OCI-LY3 (cell line): ENCODE measurements around the gene SLC24A4.
"Not testable (repeated sequence)": the region's sequence is repeated elsewhere in the genome, so short reads cannot be mapped to it uniquely, and the experiment has no call there.

Source experiments
- H2AFZ ChIP-seq: fragments of 200-600, 300-600 bp; shearing (Covaris generic); 2 replicates; pipeline ENCODE4 v1.6.0; 2014; ENCODE audit warnings: antibody characterized with exemption, low read depth, low read length
- H3K27ac ChIP-seq: fragments of 200-600, 300-600 bp; sonication (generic); 2 replicates; pipeline ENCODE4 v1.5.1; 2014; ENCODE audit warnings: mild to moderate bottlenecking, low read length, moderate library complexity, mixed read lengths
- H3K27me3 ChIP-seq: fragments of 200-600, 300-600 bp; sonication (generic); 2 replicates; pipeline ENCODE4 v1.6.1; 2014; ENCODE audit warnings: low read depth, low read length, mixed read lengths
- H3K36me3 ChIP-seq: fragments of 200-600, 300-600 bp; sonication (generic); replicated peaks from 2 replicates; pipeline ENCODE3; 2014; ENCODE audit warnings: low read depth, low read length, mixed read lengths
- H3K4me1 ChIP-seq: fragments of 300-600, 200-600 bp; sonication (generic); 2 replicates; pipeline ENCODE4 v1.6.1; 2014; ENCODE audit warnings: low read length, mixed read lengths
- H3K4me2 ChIP-seq: fragments of 200-600, 300-600 bp; sonication (generic); 2 replicates; pipeline ENCODE4 v1.6.1; 2014; ENCODE audit warnings: low read length, mixed read lengths
- H3K4me3 ChIP-seq: fragments of 300-600, 200-600 bp; sonication (generic); 2 replicates; pipeline ENCODE4 v1.5.1; 2014; ENCODE audit warnings: antibody characterized with exemption, mild to moderate bottlenecking, low read length, moderate library complexity
- H3K79me2 ChIP-seq: fragments of 300-600, 200-600 bp; shearing (Covaris generic); 2 replicates; pipeline ENCODE4 v1.6.1; 2014; ENCODE audit warnings: mild to moderate bottlenecking, low read length, mixed read lengths
- H3K9ac ChIP-seq: fragments of 300-600, 200-600 bp; shearing (Covaris generic); 2 replicates; pipeline ENCODE4 v1.6.0; 2014; ENCODE audit warnings: mild to moderate bottlenecking, low read length, moderate library complexity
- H3K9me3 ChIP-seq: fragments of 200-600, 300-600 bp; shearing (Covaris generic); 2 replicates; pipeline ENCODE4 v1.6.1; 2014; ENCODE audit warnings: low read length, mixed read lengths; ENCODE audit not compliant: insufficient read depth
- H4K20me1 ChIP-seq: fragments of 200-600, 300-600 bp; sonication (generic); 2 replicates; pipeline ENCODE4 v1.6.1; 2016; ENCODE audit warnings: low read length, mixed read lengths; ENCODE audit not compliant: insufficient read depth
- CTCF ChIP-seq: fragments of 200-600, 300-600 bp; sonication (generic); IDR thresholded peaks from 2 replicates; pipeline ENCODE4 v1.5.1; 2014; ENCODE audit warnings: antibody characterized with exemption, low read length, low read depth
- EZH2phosphoT487 ChIP-seq: fragments of 200-600 bp; shearing (Covaris generic); IDR thresholded peaks from 2 replicates; pipeline ENCODE4 v1.6.1; 2018; ENCODE audit warnings: antibody characterized with exemption, mixed run types, low read depth

Gene SLC24A4

GRCh38 chr14:92398888-92399636, 76.1 kb downstream of the SLC24A4 start:
- Histone ChIP-seq H3K9ac (no peak overlapping the region), H3K79me2 (no peaks in the 10 kb centered on the region), H3K27me3 (no peaks in the 10 kb centered on the region), H3K36me3 (peaks cover 9% of the 10 kb centered on the region), H4K20me1 (no peaks in the 10 kb centered on the region), H3K4me3 (no peak overlapping the region), H3K4me1 (peaks cover 56% of the 10 kb centered on the region), H3K9me3 (peaks cover 14% of the 10 kb centered on the region), H2AFZ (no peak overlapping the region), H3K4me2 (no peak overlapping the region), H3K27ac (no peak overlapping the region)
- TF ChIP-seq EZH2phosphoT487 (no peak), CTCF (no peak)

- H3K9ac ChIP-seq: peak overlapping the region; percentile 67
- H3K4me1 ChIP-seq: peaks cover 47% of the 10 kb centered on the region
- H4K20me1 ChIP-seq: no peaks in the 10 kb centered on the region
- no peaks in the 10 kb centered on the region for H3K79me2 ChIP-seq
- TF ChIP-seq CTCF (no peak), EZH2phosphoT487 (no peak)
- no peaks in the 10 kb centered on the region for H3K27me3 ChIP-seq
- H2AFZ ChIP-seq: 0 out of 2 replicates have a peak overlapping the region, but pooled peaks have one; percentile 50
- H3K4me3 ChIP-seq: peak overlapping the region; percentile 47
- H3K27ac ChIP-seq: peak overlapping the region; percentile 96
- H3K9me3 ChIP-seq: peaks cover 15% of the 10 kb centered on the region
- peaks cover 9% of the 10 kb centered on the region for H3K36me3 ChIP-seq
- peak overlapping the region; percentile 73 for H3K4me2 ChIP-seq
Measured at GRCh38 chr14:92400579-92401444, 77.8 kb downstream of the SLC24A4 start.

GRCh38 chr14:92401561-92401960, 78.6 kb downstream of the SLC24A4 start:
- peak overlapping the region; percentile 73 for H3K4me2 ChIP-seq
- peak overlapping the region; percentile 67 for H3K9ac ChIP-seq
- no peaks in the 10 kb centered on the region for H4K20me1 ChIP-seq
- no peaks in the 10 kb centered on the region for H3K79me2 ChIP-seq
- peaks cover 47% of the 10 kb centered on the region for H3K4me1 ChIP-seq
- peak overlapping the region; percentile 10 for H2AFZ ChIP-seq
- peak overlapping the region; percentile 96 for H3K27ac ChIP-seq
- H3K9me3 ChIP-seq: peaks cover 23% of the 10 kb centered on the region
- no peaks in the 10 kb centered on the region for H3K27me3 ChIP-seq
- H3K36me3 ChIP-seq: peaks cover 11% of the 10 kb centered on the region
- TF ChIP-seq EZH2phosphoT487: no peak
- no peak for TF ChIP-seq CTCF
- H3K4me3 ChIP-seq: peak overlapping the region; percentile 17; the same call in 1 of the 2 replicates

GRCh38 chr14:92402500-92402899, 79.5 kb downstream of the SLC24A4 start:
- H3K36me3 ChIP-seq: peaks cover 11% of the 10 kb centered on the region
- peaks cover 23% of the 10 kb centered on the region for H3K9me3 ChIP-seq
- not testable (repeated sequence) for H2AFZ ChIP-seq, H4K20me1 ChIP-seq, H3K27me3 ChIP-seq, H3K4me2 ChIP-seq, H3K79me2 ChIP-seq, H3K9ac ChIP-seq, H3K4me3 ChIP-seq
- peaks cover 44% of the 10 kb centered on the region for H3K4me1 ChIP-seq
- peak overlapping the region; percentile 96 for H3K27ac ChIP-seq
